NB4 (cell line): Measurements from ENCODE around the gene RPAP3.

Experiments used
- DNase-seq: peaks from one replicate; pipeline ENCODE4 v3.0.0; 2010; ENCODE audit warnings: low read depth
- H3K4me3 ChIP-seq: one replicate; pipeline ENCODE4 v1.5.1; 2011; ENCODE audit warnings: mild to moderate bottlenecking, low read depth, low read length, moderate library complexity
- MAX ChIP-seq: IDR thresholded peaks from 2 replicates; pipeline ENCODE4 v1.6.1; 2011; ENCODE audit warnings: low read depth, low read length
- MYC ChIP-seq: IDR thresholded peaks from 2 replicates; pipeline ENCODE4 v1.6.1; 2011; ENCODE audit warnings: low read depth, low read length
- POLR2A ChIP-seq: IDR thresholded peaks from 2 replicates; pipeline ENCODE4 v1.6.1; 2011; ENCODE audit warnings: mild to moderate bottlenecking; ENCODE audit not compliant: insufficient read length; ENCODE audit errors: extremely low read depth
- TF ChIP-seq, protein P1 (sequence below): IDR thresholded peaks from one replicate; pipeline ENCODE4 v1.5.1; 2012; ENCODE audit warnings: low read depth, low read length

RPAP3 gene

GRCh38 chr12:47698631-47699030, 7.2 kb downstream of the RPAP3 start:
- DNase-seq = no peak
- no peak overlapping the region for H3K4me3 ChIP-seq
- TF ChIP-seq POLR2A (no peak), MYC (no peak), MAX (no peak)
- TF ChIP-seq, protein P1, sequence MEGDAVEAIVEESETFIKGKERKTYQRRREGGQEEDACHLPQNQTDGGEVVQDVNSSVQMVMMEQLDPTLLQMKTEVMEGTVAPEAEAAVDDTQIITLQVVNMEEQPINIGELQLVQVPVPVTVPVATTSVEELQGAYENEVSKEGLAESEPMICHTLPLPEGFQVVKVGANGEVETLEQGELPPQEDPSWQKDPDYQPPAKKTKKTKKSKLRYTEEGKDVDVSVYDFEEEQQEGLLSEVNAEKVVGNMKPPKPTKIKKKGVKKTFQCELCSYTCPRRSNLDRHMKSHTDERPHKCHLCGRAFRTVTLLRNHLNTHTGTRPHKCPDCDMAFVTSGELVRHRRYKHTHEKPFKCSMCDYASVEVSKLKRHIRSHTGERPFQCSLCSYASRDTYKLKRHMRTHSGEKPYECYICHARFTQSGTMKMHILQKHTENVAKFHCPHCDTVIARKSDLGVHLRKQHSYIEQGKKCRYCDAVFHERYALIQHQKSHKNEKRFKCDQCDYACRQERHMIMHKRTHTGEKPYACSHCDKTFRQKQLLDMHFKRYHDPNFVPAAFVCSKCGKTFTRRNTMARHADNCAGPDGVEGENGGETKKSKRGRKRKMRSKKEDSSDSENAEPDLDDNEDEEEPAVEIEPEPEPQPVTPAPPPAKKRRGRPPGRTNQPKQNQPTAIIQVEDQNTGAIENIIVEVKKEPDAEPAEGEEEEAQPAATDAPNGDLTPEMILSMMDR = no peak

GRCh38 chr12:47698055-47698454, 7.8 kb downstream of the RPAP3 start:
- no peak overlapping the region for H3K4me3 ChIP-seq
- DNase-seq = peak; percentile 74
- TF ChIP-seq MAX (no peak), POLR2A (no peak), MYC (no peak)
- TF ChIP-seq, protein P1 = no peak

DNA sequence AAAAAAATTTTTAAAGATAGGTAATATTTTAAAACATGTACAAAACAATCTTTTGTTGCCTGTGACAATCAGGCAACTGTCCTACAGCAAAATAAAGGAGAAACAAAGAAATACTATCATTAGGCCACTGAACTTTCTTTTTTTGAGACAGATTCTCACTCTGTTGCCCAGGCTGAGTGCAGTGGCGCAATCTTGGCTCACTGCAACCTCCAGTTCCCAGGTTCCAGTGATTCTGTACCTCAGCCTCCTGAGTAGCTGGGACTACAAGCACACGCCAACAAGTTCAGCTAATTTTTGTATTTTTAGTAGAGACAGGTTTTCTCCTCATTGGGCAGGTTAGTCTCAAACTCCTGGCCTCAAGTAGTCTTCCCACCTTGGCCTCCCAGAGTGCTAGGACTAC, 16.6 kb downstream of the RPAP3 start:
- H3K4me3 ChIP-seq = no peak overlapping the region
- TF ChIP-seq POLR2A = no peak
- no peak for DNase-seq

- TF ChIP-seq MYC = no peak
- no peak for TF ChIP-seq MAX
- TF ChIP-seq, protein P1 = no peak
- no peak for TF ChIP-seq POLR2A
- DNase-seq = no peak
- no peak overlapping the region for H3K4me3 ChIP-seq
These were observed 18.2 kb downstream of the RPAP3 start for GRCh38 chr12:47687636-47688035.

DNA sequence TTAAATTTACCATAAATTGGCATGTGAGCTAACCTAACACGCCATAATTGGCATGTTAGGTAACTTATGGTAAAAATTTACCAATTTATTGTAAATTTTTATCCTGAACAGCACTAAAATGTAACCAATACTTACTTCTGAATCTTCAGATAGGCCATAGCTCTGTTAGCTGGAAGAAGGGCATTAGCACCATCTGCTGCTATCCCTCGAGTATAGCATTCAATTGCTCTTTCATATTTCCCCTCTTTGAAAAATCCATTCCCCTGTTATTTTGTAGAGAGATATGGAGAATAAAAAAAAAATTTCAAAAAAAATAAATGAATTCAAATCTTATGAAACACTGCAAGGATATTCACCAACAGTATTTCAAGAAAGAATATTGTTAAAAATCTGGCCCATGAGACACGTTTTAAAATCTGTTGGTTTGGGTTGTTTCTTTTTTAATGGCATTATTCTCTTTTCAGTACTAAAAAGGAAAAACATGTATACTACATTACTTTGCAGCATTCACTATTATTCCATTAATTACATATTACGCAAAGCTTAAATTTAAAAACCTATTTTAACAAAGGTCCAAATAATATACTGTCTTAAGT, 19.1 kb downstream of the RPAP3 start:
- H3K4me3 ChIP-seq = no peak overlapping the region
- TF ChIP-seq POLR2A = no peak
- TF ChIP-seq, protein P1 = peak; percentile 61
- DNase-seq = peak; percentile 59

- H3K4me3 ChIP-seq = no peak overlapping the region
- DNase-seq = no peak
- TF ChIP-seq MYC (no peak), MAX (no peak), POLR2A (no peak)
- TF ChIP-seq, protein P1 = no peak
These were observed 26.0 kb downstream of the RPAP3 start for GRCh38 chr12:47679785-47680184.
